SJSA1 (cell line): ENCODE measurements around the gene GRM1. TPM values are rescaled to one million over a fixed set of nuclear protein-coding genes. Genes with fewer than 3 reads are reported as not detected.

Source experiments
- DNase-seq, 2 experiments: peaks; one replicate each; pipeline ENCODE4 v3.0.0-alpha.2; 2015 to 2020; ENCODE audit warnings: low spot score in 2 of 2, low read depth in 1 of 2
- H3K27ac ChIP-seq: fragments of 250-450 bp; sonication (Bioruptor Pico); 2 replicates; pipeline ENCODE4 v1.5.1; 2020; ENCODE audit warnings: mild to moderate bottlenecking, moderate library complexity
- H3K27me3 ChIP-seq: fragments of 250-450 bp; sonication (Bioruptor Pico); replicated peaks from 2 replicates; pipeline ENCODE4 v1.5.1; 2020; ENCODE audit warnings: mild to moderate bottlenecking, moderate library complexity
- H3K36me3 ChIP-seq: fragments of 250-450 bp; sonication (Bioruptor Pico); 2 replicates; pipeline ENCODE4 v1.5.1; 2020; ENCODE audit warnings: mild to moderate bottlenecking
- H3K4me1 ChIP-seq: fragments of 250-450 bp; sonication (Bioruptor Pico); replicated peaks from 2 replicates; pipeline ENCODE4 v1.6.1; 2021; ENCODE audit warnings: mild to moderate bottlenecking
- H3K4me3 ChIP-seq: fragments of 250-450 bp; sonication (Bioruptor Pico); 2 replicates; pipeline ENCODE4 v1.5.1; 2020; ENCODE audit warnings: mild to moderate bottlenecking
- H3K9me3 ChIP-seq: fragments of 250-450 bp; sonication (Bioruptor Pico); replicated peaks from 2 replicates; pipeline ENCODE4 v1.5.1; 2020; ENCODE audit warnings: mild to moderate bottlenecking
- total RNA-seq: library from RNA; depleted of rRNA; stranded (reverse); fragments of >200 nt; shearing (Covaris generic); gene quantifications from 2 replicates; pipeline ENCODE4 v1.2.3, GENCODE V29; 2014

Gene GRM1
- total RNA-seq, 1 experiment from 2014 or later, result not detected

GRCh38 chr6:146369866-146370265 lies 341.0 kb downstream of the GRM1 start:
- no peaks in the 10 kb centered on the region for H3K36me3 ChIP-seq
- H3K27me3 ChIP-seq, result no peaks in the 10 kb centered on the region
- H3K4me1 ChIP-seq, result peaks cover 1% of the 10 kb centered on the region; the same call in 1 of the 2 replicates
- no peaks in the 10 kb centered on the region for H3K9me3 ChIP-seq
- no peak overlapping the region for H3K4me3 ChIP-seq
- H3K27ac ChIP-seq, result no peak overlapping the region
- DNase-seq, result no peak

GRCh38 chr6:146381486-146381885 lies 352.6 kb downstream of the GRM1 start:
- Histone ChIP-seq H3K27me3 (no peaks in the 10 kb centered on the region; the same call in 1 of the 2 replicates), H3K4me3 (no peak overlapping the region), H3K4me1 (no peaks in the 10 kb centered on the region), H3K9me3 (no peaks in the 10 kb centered on the region), H3K36me3 (no peaks in the 10 kb centered on the region), H3K27ac (no peak overlapping the region)
- no peak for DNase-seq

GRCh38 chr6:146388736-146389364 lies 360.0 kb downstream of the GRM1 start:
- no peaks in the 10 kb centered on the region for H3K9me3 ChIP-seq
- H3K27me3 ChIP-seq, result peaks cover 4% of the 10 kb centered on the region; the same call in 1 of the 2 replicates
- H3K4me3 ChIP-seq, result no peak overlapping the region
- H3K27ac ChIP-seq, result no peak overlapping the region
- H3K4me1 ChIP-seq, result no peaks in the 10 kb centered on the region
- DNase-seq, result no peak
- H3K36me3 ChIP-seq, result no peaks in the 10 kb centered on the region

GRCh38 chr6:146389740-146390139 lies 360.9 kb downstream of the GRM1 start:
- DNase-seq, result no peak
- Histone ChIP-seq H3K36me3 (no peaks in the 10 kb centered on the region), H3K27ac (no peak overlapping the region), H3K9me3 (no peaks in the 10 kb centered on the region), H3K4me1 (no peaks in the 10 kb centered on the region), H3K27me3 (peaks cover 4% of the 10 kb centered on the region; the same call in 1 of the 2 replicates), H3K4me3 (no peak overlapping the region)

- H3K4me1 ChIP-seq, result no peaks in the 10 kb centered on the region
- DNase-seq, result no peak
- H3K27ac ChIP-seq, result no peak overlapping the region
- no peaks in the 10 kb centered on the region; the same call in 1 of the 2 replicates for H3K27me3 ChIP-seq
- no peak overlapping the region for H3K4me3 ChIP-seq
- H3K36me3 ChIP-seq, result no peaks in the 10 kb centered on the region
- no peaks in the 10 kb centered on the region for H3K9me3 ChIP-seq
These were observed 368.8 kb downstream of the GRM1 start for GRCh38 chr6:146397638-146398037.

GRCh38 chr6:146402476-146402875 lies 373.6 kb downstream of the GRM1 start:
- H3K4me1 ChIP-seq, result no peaks in the 10 kb centered on the region

GRCh38 chr6:146408583-146408982 lies 379.7 kb downstream of the GRM1 start:
- no peaks in the 10 kb centered on the region for H3K4me1 ChIP-seq
- H3K27ac ChIP-seq, result no peak overlapping the region
- H3K9me3 ChIP-seq, result no peaks in the 10 kb centered on the region
- DNase-seq, result no peak
- no peak overlapping the region for H3K4me3 ChIP-seq
- H3K36me3 ChIP-seq, result no peaks in the 10 kb centered on the region
- H3K27me3 ChIP-seq, result peaks cover 9% of the 10 kb centered on the region

More at GRCh38 chr6:146402476-146402875, 373.6 kb downstream of the GRM1 start:
- no peaks in the 10 kb centered on the region for H3K9me3 ChIP-seq
- H3K27me3 ChIP-seq, result peaks cover 2% of the 10 kb centered on the region
- DNase-seq, result no peak
- no peak overlapping the region for H3K27ac ChIP-seq
- H3K36me3 ChIP-seq, result no peaks in the 10 kb centered on the region
- no peak overlapping the region for H3K4me3 ChIP-seq

GRCh38 chr6:146410851-146411595 lies 382.2 kb downstream of the GRM1 start:
- H3K36me3 ChIP-seq, result no peaks in the 10 kb centered on the region
- H3K27ac ChIP-seq, result no peak overlapping the region
- no peak overlapping the region for H3K4me3 ChIP-seq
- H3K9me3 ChIP-seq, result no peaks in the 10 kb centered on the region
- peaks cover 9% of the 10 kb centered on the region for H3K27me3 ChIP-seq
- peak in 1 of 2 experiments; percentile 22 for DNase-seq
- no peaks in the 10 kb centered on the region for H3K4me1 ChIP-seq

GRCh38 chr6:146419576-146419975 lies 390.7 kb downstream of the GRM1 start:
- no peak overlapping the region for H3K4me3 ChIP-seq
- no peaks in the 10 kb centered on the region for H3K4me1 ChIP-seq
- H3K27ac ChIP-seq, result no peak overlapping the region
- H3K36me3 ChIP-seq, result no peaks in the 10 kb centered on the region
- DNase-seq, result no peak
- no peaks in the 10 kb centered on the region for H3K9me3 ChIP-seq
- H3K27me3 ChIP-seq, result peaks cover 30% of the 10 kb centered on the region

GRCh38 chr6:146420255-146420654 lies 391.4 kb downstream of the GRM1 start:
- no peak overlapping the region for H3K4me3 ChIP-seq
- peaks cover 37% of the 10 kb centered on the region for H3K27me3 ChIP-seq
- no peak for DNase-seq
- H3K4me1 ChIP-seq, result no peaks in the 10 kb centered on the region
- H3K9me3 ChIP-seq, result no peaks in the 10 kb centered on the region
- H3K36me3 ChIP-seq, result no peaks in the 10 kb centered on the region
- H3K27ac ChIP-seq, result no peak overlapping the region

- no peak for DNase-seq
- Histone ChIP-seq H3K4me1 (no peaks in the 10 kb centered on the region), H3K27ac (no peak overlapping the region), H3K36me3 (no peaks in the 10 kb centered on the region), H3K4me3 (no peak overlapping the region), H3K27me3 (peaks cover 36% of the 10 kb centered on the region), H3K9me3 (no peaks in the 10 kb centered on the region)
These were observed 394.0 kb downstream of the GRM1 start for GRCh38 chr6:146422789-146423375.

GRCh38 chr6:146423452-146423851 lies 394.6 kb downstream of the GRM1 start:
- H3K27ac ChIP-seq, result no peak overlapping the region
- no peak overlapping the region for H3K4me3 ChIP-seq
- no peaks in the 10 kb centered on the region for H3K4me1 ChIP-seq
- no peak for DNase-seq
- H3K36me3 ChIP-seq, result no peaks in the 10 kb centered on the region
- H3K9me3 ChIP-seq, result no peaks in the 10 kb centered on the region
- peaks cover 38% of the 10 kb centered on the region for H3K27me3 ChIP-seq

GRCh38 chr6:146426516-146426915 lies 397.7 kb downstream of the GRM1 start:
- Histone ChIP-seq H3K4me3 (no peak overlapping the region), H3K27ac (no peak overlapping the region), H3K4me1 (no peaks in the 10 kb centered on the region), H3K27me3 (peaks cover 36% of the 10 kb centered on the region), H3K9me3 (no peaks in the 10 kb centered on the region), H3K36me3 (no peaks in the 10 kb centered on the region)
- no peak for DNase-seq

GRCh38 chr6:146429831-146430230 lies 401.0 kb downstream of the GRM1 start:
- no peaks in the 10 kb centered on the region for H3K4me1 ChIP-seq
- H3K27me3 ChIP-seq, result peaks cover 33% of the 10 kb centered on the region
- H3K9me3 ChIP-seq, result no peaks in the 10 kb centered on the region
- no peak overlapping the region for H3K27ac ChIP-seq
- no peak for DNase-seq
- no peak overlapping the region for H3K4me3 ChIP-seq
- H3K36me3 ChIP-seq, result no peaks in the 10 kb centered on the region
